GM23338 (cell line): ENCODE data around the gene GPSM1. TPM values are rescaled to one million over a fixed set of nuclear protein-coding genes. Genes with fewer than 3 reads are reported as not detected.

Experiments
- ATAC-seq: fragments of 200-7000 bp; cut with Tn5 transposase; 3 replicates; pipeline ENCODE4 v1.9.1; 2020
- DNase-seq: peaks from one replicate; pipeline ENCODE4 v3.0.0-alpha.2; 2015; ENCODE audit warnings: low spot score
- H2AFZ ChIP-seq: fragments of 200-600 bp; sonication (generic); 2 replicates; pipeline ENCODE4 v1.8.0; 2016; ENCODE audit warnings: antibody characterized with exemption, mild to moderate bottlenecking, moderate library complexity
- H3F3A ChIP-seq: fragments of 200-600 bp; sonication (generic); replicated peaks from 2 replicates; pipeline ENCODE4 v1.8.0; 2017; ENCODE audit warnings: antibody characterized with exemption, mixed run types, low read depth
- H3K27ac ChIP-seq: fragments of 200-600 bp; sonication (generic); 2 replicates; pipeline ENCODE4 v1.6.1; 2016; ENCODE audit warnings: low read depth
- H3K27me3 ChIP-seq: fragments of 200-600 bp; sonication (generic); 2 replicates; pipeline ENCODE4 v1.8.0; 2016; ENCODE audit warnings: mild to moderate bottlenecking, mixed run types, moderate library complexity; ENCODE audit not compliant: insufficient read depth
- H3K36me3 ChIP-seq: fragments of 200-600 bp; sonication (generic); 2 replicates; pipeline ENCODE4 v1.8.0; 2016; ENCODE audit warnings: mild to moderate bottlenecking; ENCODE audit not compliant: insufficient read depth
- H3K4me1 ChIP-seq: fragments of 200-600 bp; sonication (generic); 2 replicates; pipeline ENCODE4 v1.8.0; 2016; ENCODE audit warnings: mild to moderate bottlenecking, moderate library complexity; ENCODE audit not compliant: insufficient read depth
- H3K4me2 ChIP-seq: fragments of 200-600 bp; sonication (generic); 2 replicates; pipeline ENCODE4 v1.7.1; 2017; ENCODE audit warnings: mixed run types
- H3K4me3 ChIP-seq: fragments of 200-600 bp; sonication (generic); 2 replicates; pipeline ENCODE4 v1.6.1; 2016; ENCODE audit warnings: mixed run types
- H3K79me2 ChIP-seq: fragments of 200-600 bp; sonication (generic); replicated peaks from 2 replicates; pipeline ENCODE4 v1.8.0; 2017; ENCODE audit warnings: mild to moderate bottlenecking; ENCODE audit not compliant: insufficient read depth
- H3K9me2 ChIP-seq: fragments of 200-600 bp; sonication (generic); 2 replicates; pipeline ENCODE4 v1.8.0; 2017; ENCODE audit not compliant: insufficient read depth
- H4K20me1 ChIP-seq: fragments of 200-600 bp; sonication (generic); replicated peaks from 2 replicates; pipeline ENCODE4 v1.8.0; 2017; ENCODE audit warnings: mild to moderate bottlenecking; ENCODE audit not compliant: insufficient read depth
- H3K27ac Mint-ChIP-seq: 2 replicates; pipeline ENCODE4 v1.8.0; 2020; ENCODE audit warnings: inconsistent platforms, mild to moderate bottlenecking, moderate library complexity, mixed read lengths
- H3K27me3 Mint-ChIP-seq: 3 replicates; pipeline ENCODE4 v1.8.0; 2022; ENCODE audit warnings: low read depth, mild to moderate bottlenecking, moderate library complexity, mixed read lengths, inconsistent platforms; ENCODE audit not compliant: insufficient read depth, poor library complexity
- H3K36me3 Mint-ChIP-seq: 3 replicates; pipeline ENCODE4 v1.8.0; 2021; ENCODE audit warnings: low read depth, mild to moderate bottlenecking, inconsistent platforms, moderate library complexity, mixed read lengths
- H3K4me1 Mint-ChIP-seq: 3 replicates; pipeline ENCODE4 v1.8.0; 2020; ENCODE audit warnings: mild to moderate bottlenecking, inconsistent platforms, mixed read lengths
- H3K4me3 Mint-ChIP-seq: 3 replicates; pipeline ENCODE4 v1.8.0; 2021; ENCODE audit warnings: moderate library complexity, mild to moderate bottlenecking, inconsistent platforms, mixed read lengths
- H3K9me3 Mint-ChIP-seq: 3 replicates; pipeline ENCODE4 v1.8.0; 2020; ENCODE audit warnings: moderate library complexity, mild to moderate bottlenecking, inconsistent platforms, mixed read lengths
- CREB1 ChIP-seq: fragments of 250-450 bp; sonication (Bioruptor Pico); IDR thresholded peaks from 2 replicates; pipeline ENCODE4 v1.5.0; 2020; ENCODE audit warnings: low read depth, mild to moderate bottlenecking, moderate library complexity
- CTCF ChIP-seq, 2 experiments: fragments of 200-600 bp in 1 of 2; sonication (generic) in 1 of 2; conservative IDR thresholded peaks; 2 replicates each; pipeline versions ENCODE4 v1.5.1 to v1.6.1; 2016 to 2017; ENCODE audit warnings: antibody characterized with exemption in 2 of 2, low read depth in 2 of 2, mild to moderate bottlenecking in 2 of 2, moderate library complexity in 1 of 2
- EZH2 ChIP-seq: fragments of 200-600 bp; sonication (generic); IDR thresholded peaks from one replicate; pipeline ENCODE4 v1.8.0; 2017; ENCODE audit warnings: antibody characterized with exemption, mild to moderate bottlenecking, low read depth; ENCODE audit not compliant: unreplicated experiment
- EZH2phosphoT487 ChIP-seq: fragments of 200-600 bp; sonication (generic); IDR thresholded peaks from one replicate; pipeline ENCODE4 v1.8.1; 2018; ENCODE audit warnings: antibody characterized with exemption; ENCODE audit not compliant: unreplicated experiment
- JUNB ChIP-seq: IDR thresholded peaks from one replicate; pipeline ENCODE4 v1.6.1; 2016; ENCODE audit warnings: antibody characterized with exemption; ENCODE audit not compliant: unreplicated experiment
- NANOG ChIP-seq: IDR thresholded peaks from 2 replicates; pipeline ENCODE4 v1.6.1; 2016; ENCODE audit warnings: antibody characterized with exemption, borderline replicate concordance
- POLR2AphosphoS5 ChIP-seq: IDR thresholded peaks from 2 replicates; pipeline ENCODE4 v1.6.1; 2016; ENCODE audit warnings: antibody characterized with exemption, low read depth
- STAT1 ChIP-seq: IDR thresholded peaks from one replicate; pipeline ENCODE4 v1.6.1; 2016; ENCODE audit warnings: antibody characterized with exemption; ENCODE audit not compliant: unreplicated experiment
- ZNF114 ChIP-seq: fragments of 250-450 bp; sonication (Bioruptor Pico); IDR thresholded peaks from 2 replicates; pipeline ENCODE4 v1.5.0; 2020; ENCODE audit warnings: mild to moderate bottlenecking, moderate library complexity
- ZNF331 ChIP-seq: fragments of 250-450 bp; sonication (Bioruptor Pico); IDR thresholded peaks from 2 replicates; pipeline ENCODE4 v1.5.0; 2020; ENCODE audit warnings: low read depth, mild to moderate bottlenecking, moderate library complexity
- ZNF462 ChIP-seq: fragments of 250-450 bp; sonication (Bioruptor Pico); IDR thresholded peaks from 2 replicates; pipeline ENCODE4 v1.5.0; 2020; ENCODE audit warnings: mild to moderate bottlenecking, moderate library complexity
- polyA plus RNA-seq: library from polyadenylated mRNA; unstranded; fragments of >200 nt; fragmentation: Nextera tagmentation; extraction: Ambion mirVana; gene quantifications from 2 replicates; pipeline ENCODE4 v1.2.1, GENCODE V29; 2016
- total RNA-seq: library from RNA; depleted of rRNA; stranded (reverse); fragments of >200 nt; shearing (Covaris generic); gene quantifications from 2 replicates; pipeline ENCODE4 v1.2.3, GENCODE V29; 2014
- TF ChIP-seq, protein P1 (sequence below): IDR thresholded peaks from one replicate; pipeline ENCODE4 v1.6.1; 2018; ENCODE audit warnings: antibody characterized with exemption; ENCODE audit not compliant: unreplicated experiment
- TF ChIP-seq, protein P2 (sequence below): IDR thresholded peaks from 2 replicates; pipeline ENCODE4 v1.6.1; 2016; ENCODE audit warnings: antibody characterized with exemption

Gene GPSM1
- total and polyA plus RNA-seq, 2 experiments from 2014 or later = 4.8 to 23.2 TPM

GRCh38 chr9:136361754-136362449, 34.6 kb downstream of the GPSM1 start:
- Mint-ChIP-seq H3K36me3 (no peaks in the 10 kb centered on the region), H3K27me3 (peaks cover 16% of the 10 kb centered on the region), H3K4me1 (peaks cover 9% of the 10 kb centered on the region; the same call in 1 of the 3 replicates), H3K9me3 (no peaks in the 10 kb centered on the region), H3K4me3 (no peak overlapping the region), H3K27ac (no peak overlapping the region)
- Histone ChIP-seq H2AFZ (no peak overlapping the region), H3K9me2 (no peaks in the 10 kb centered on the region), H3K4me2 (no peak overlapping the region), H3K79me2 (no peaks in the 10 kb centered on the region), H3K4me3 (no peak overlapping the region), H3F3A (no peaks in the 10 kb centered on the region), H3K27ac (no peak overlapping the region), H4K20me1 (no peaks in the 10 kb centered on the region), H3K27me3 (no peaks in the 10 kb centered on the region), H3K4me1 (no peaks in the 10 kb centered on the region; the same call in 1 of the 2 replicates), H3K36me3 (no peaks in the 10 kb centered on the region)
- no peak for ATAC-seq
- DNase-seq = no peak
- TF ChIP-seq STAT1 (no peak), ZNF114 (CRISPR knock-in tag) (no peak), POLR2AphosphoS5 (no peak), ZNF462 (CRISPR knock-in tag) (no peak), EZH2phosphoT487 (no peak), JUNB (no peak), CREB1 (CRISPR knock-in tag) (no peak), NANOG (no peak), EZH2 (no peak), ZNF331 (CRISPR knock-in tag) (no peak), CTCF (conservative IDR thresholded peaks at IDR 0.05; ENCODE audit: low read depth in 2 of 2) (no peak)
- TF ChIP-seq, protein P1, sequence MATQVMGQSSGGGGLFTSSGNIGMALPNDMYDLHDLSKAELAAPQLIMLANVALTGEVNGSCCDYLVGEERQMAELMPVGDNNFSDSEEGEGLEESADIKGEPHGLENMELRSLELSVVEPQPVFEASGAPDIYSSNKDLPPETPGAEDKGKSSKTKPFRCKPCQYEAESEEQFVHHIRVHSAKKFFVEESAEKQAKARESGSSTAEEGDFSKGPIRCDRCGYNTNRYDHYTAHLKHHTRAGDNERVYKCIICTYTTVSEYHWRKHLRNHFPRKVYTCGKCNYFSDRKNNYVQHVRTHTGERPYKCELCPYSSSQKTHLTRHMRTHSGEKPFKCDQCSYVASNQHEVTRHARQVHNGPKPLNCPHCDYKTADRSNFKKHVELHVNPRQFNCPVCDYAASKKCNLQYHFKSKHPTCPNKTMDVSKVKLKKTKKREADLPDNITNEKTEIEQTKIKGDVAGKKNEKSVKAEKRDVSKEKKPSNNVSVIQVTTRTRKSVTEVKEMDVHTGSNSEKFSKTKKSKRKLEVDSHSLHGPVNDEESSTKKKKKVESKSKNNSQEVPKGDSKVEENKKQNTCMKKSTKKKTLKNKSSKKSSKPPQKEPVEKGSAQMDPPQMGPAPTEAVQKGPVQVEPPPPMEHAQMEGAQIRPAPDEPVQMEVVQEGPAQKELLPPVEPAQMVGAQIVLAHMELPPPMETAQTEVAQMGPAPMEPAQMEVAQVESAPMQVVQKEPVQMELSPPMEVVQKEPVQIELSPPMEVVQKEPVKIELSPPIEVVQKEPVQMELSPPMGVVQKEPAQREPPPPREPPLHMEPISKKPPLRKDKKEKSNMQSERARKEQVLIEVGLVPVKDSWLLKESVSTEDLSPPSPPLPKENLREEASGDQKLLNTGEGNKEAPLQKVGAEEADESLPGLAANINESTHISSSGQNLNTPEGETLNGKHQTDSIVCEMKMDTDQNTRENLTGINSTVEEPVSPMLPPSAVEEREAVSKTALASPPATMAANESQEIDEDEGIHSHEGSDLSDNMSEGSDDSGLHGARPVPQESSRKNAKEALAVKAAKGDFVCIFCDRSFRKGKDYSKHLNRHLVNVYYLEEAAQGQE = no peak
- TF ChIP-seq, protein P2, sequence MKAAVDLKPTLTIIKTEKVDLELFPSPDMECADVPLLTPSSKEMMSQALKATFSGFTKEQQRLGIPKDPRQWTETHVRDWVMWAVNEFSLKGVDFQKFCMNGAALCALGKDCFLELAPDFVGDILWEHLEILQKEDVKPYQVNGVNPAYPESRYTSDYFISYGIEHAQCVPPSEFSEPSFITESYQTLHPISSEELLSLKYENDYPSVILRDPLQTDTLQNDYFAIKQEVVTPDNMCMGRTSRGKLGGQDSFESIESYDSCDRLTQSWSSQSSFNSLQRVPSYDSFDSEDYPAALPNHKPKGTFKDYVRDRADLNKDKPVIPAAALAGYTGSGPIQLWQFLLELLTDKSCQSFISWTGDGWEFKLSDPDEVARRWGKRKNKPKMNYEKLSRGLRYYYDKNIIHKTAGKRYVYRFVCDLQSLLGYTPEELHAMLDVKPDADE = no peak
